D721Med (cell line): ENCODE data around the gene DPM2.

Source experiments
- DNase-seq: peaks from one replicate; pipeline ENCODE4 v3.0.0; 2011; ENCODE audit warnings: low spot score; ENCODE audit not compliant: insufficient read length
- FAIRE-seq: peaks from 2 replicates; lab custom pipeline; 2011; peaks lifted over from hg19 to GRCh38; lab: Jason Lieb, UNC
- CTCF ChIP-seq: IDR thresholded peaks from 2 replicates; pipeline ENCODE4 v1.5.1; 2012; ENCODE audit warnings: mild to moderate bottlenecking, control low read depth; ENCODE audit not compliant: insufficient read depth; ENCODE audit errors: missing control alignments

Gene DPM2

GRCh38 chr9:127971357-127972235 lies 33.9 kb upstream of the DPM2 start:
- DNase-seq (no peak), FAIRE-seq (no peak)
- no peak for TF ChIP-seq CTCF

GRCh38 chr9:127970401-127971313 lies 33.0 kb upstream of the DPM2 start:
- FAIRE-seq, result no peak
- no peak for DNase-seq

GRCh38 chr9:127968700-127969383 lies 31.2 kb upstream of the DPM2 start:
- no peak for DNase-seq
- no peak for FAIRE-seq
- TF ChIP-seq CTCF, result no peak

More at GRCh38 chr9:127970401-127971313, 33.0 kb upstream of the DPM2 start:
- TF ChIP-seq CTCF, result no peak

- DNase-seq, result no peak
- FAIRE-seq, result no peak
- no peak for TF ChIP-seq CTCF
Observed at GRCh38 chr9:127968042-127968441, 30.4 kb upstream of the DPM2 start.

- FAIRE-seq (no peak), DNase-seq (no peak)
- TF ChIP-seq CTCF, result no peak
Observed at GRCh38 chr9:127967151-127967809, 29.6 kb upstream of the DPM2 start.

- no peak for DNase-seq
- no peak for FAIRE-seq
Observed at GRCh38 chr9:127966416-127967150, 28.9 kb upstream of the DPM2 start.

More at GRCh38 chr9:127966416-127967150, 28.9 kb upstream of the DPM2 start:
- TF ChIP-seq CTCF, result no peak
